H1 (cell line): ENCODE data around the gene CCDC116. TPM values are rescaled to one million over a fixed set of nuclear protein-coding genes. Genes with fewer than 3 reads are reported as not detected.

Source experiments
- CREB1 ChIP-seq: IDR thresholded peaks from 2 replicates; pipeline ENCODE4 v1.6.1; 2012; ENCODE audit warnings: inconsistent platforms
- JUND ChIP-seq: IDR thresholded peaks from 2 replicates; pipeline ENCODE4 v1.6.1; 2011; ENCODE audit warnings: mild to moderate bottlenecking, improper control_type of control experiment, low read length
- SRF ChIP-seq: IDR thresholded peaks from 2 replicates; pipeline ENCODE4 v1.6.1; 2011; ENCODE audit warnings: mild to moderate bottlenecking, low read depth, low read length, moderate library complexity
- TCF12 ChIP-seq: IDR thresholded peaks from 2 replicates; pipeline ENCODE4 v1.6.1; 2011; ENCODE audit warnings: low read depth, mild to moderate bottlenecking, low read length
- polyA plus RNA-seq, 7 experiments: library from polyadenylated mRNA; depleted of rRNA in 3 of 7; stranded (reverse) in 5 of 7; unstranded in 2 of 7; fragments of >200 nt in 5 of 7; fragments of 200-250 nt in 2 of 7; gene quantifications; 1 replicate in 5 of 7; 2 replicates in 1 of 7; 4 replicates in 1 of 7; pipeline versions ENCODE4 v1.2.1 to v1.2.3, GENCODE V29; 2011 to 2013; ENCODE audit warnings: missing spikeins in 2 of 7, mixed read lengths in 2 of 7
- total RNA-seq: library from RNA; stranded (reverse); fragmentation: NEBNext Ultra II Directional; extraction: Animal tissue kit (Norgen Biotek cat#: 25700); gene quantifications from 2 replicates; pipeline ENCODE4 v1.2.1, GENCODE V29; 2021

CCDC116 gene
- total and polyA plus RNA-seq, 2 of the 8 experiments (the other 6 are each of a cell fraction or from before 2014, with no cell fraction given): 0.08 TPM; not detected in 1

GRCh38 chr22:21639359-21639758, 6.8 kb downstream of the CCDC116 start (continued):
- TF ChIP-seq CREB1 (no peak), JUND (no peak), SRF (no peak), TCF12 (no peak)
